CD4-positive, alpha-beta memory T cell (primary cell): ENCODE data around the gene SKI. TPM values are rescaled to one million over a fixed set of nuclear protein-coding genes. Genes with fewer than 3 reads are reported as not detected.

Source experiments
- CTCF ChIA-PET: fragments of 350-600 bp; sonication (Branson Sonifier 250); formaldehyde crosslinking; loops from one replicate; lab custom pipeline; 2021; ENCODE audit warnings: inconsistent platforms; ENCODE audit not compliant: partially characterized antibody; lab: Charles Lee
- POLR2A ChIA-PET: fragments of 350-600 bp; sonication (Branson Sonifier 250); formaldehyde crosslinking; loops from one replicate; lab custom pipeline; 2021; ENCODE audit not compliant: partially characterized antibody; lab: Charles Lee
- DNase-seq, 5 donors: peaks; one replicate each; pipeline versions ENCODE4 v3.0.0 to v3.0.0-alpha.2; 2020 to 2022; ENCODE audit warnings: mixed read lengths in 1 of 5
- H3K27ac ChIP-seq: one replicate; pipeline ENCODE4 v1.7.0; 2013; ENCODE audit warnings: low read depth, low read length
- H3K27me3 ChIP-seq: 2 replicates; pipeline ENCODE4 v1.7.0; 2013; ENCODE audit warnings: mild to moderate bottlenecking, low read length, moderate library complexity; ENCODE audit not compliant: insufficient read depth
- H3K36me3 ChIP-seq: 2 replicates; pipeline ENCODE4 v1.7.0; 2013; ENCODE audit warnings: mild to moderate bottlenecking, low read length, moderate library complexity; ENCODE audit not compliant: insufficient read depth
- H3K4me1 ChIP-seq: 2 replicates; pipeline ENCODE4 v1.7.0; 2013; ENCODE audit warnings: mild to moderate bottlenecking, low read length, moderate library complexity; ENCODE audit not compliant: insufficient read depth
- H3K4me3 ChIP-seq, 2 donors: one replicate each; pipeline ENCODE4 v1.7.0; 2013; ENCODE audit warnings: low read length in 2 of 2, mild to moderate bottlenecking in 1 of 2
- H3K9me3 ChIP-seq, 2 donors: one replicate each; pipeline ENCODE4 v1.7.0; 2013; ENCODE audit warnings: low read length in 2 of 2, control low read depth in 1 of 2; ENCODE audit not compliant: control insufficient read depth in 1 of 2
- H3K27ac Mint-ChIP-seq, 7 donors: one replicate each; pipeline ENCODE4 v1.8.0; 2020 to 2021; ENCODE audit warnings: mixed read lengths in 7 of 7, mild to moderate bottlenecking in 6 of 7, inconsistent platforms in 3 of 7, moderate library complexity in 3 of 7
- H3K27me3 Mint-ChIP-seq, 2 donors: one replicate each; pipeline ENCODE4 v1.8.0; 2020 to 2021; ENCODE audit warnings: mixed read lengths in 2 of 2
- H3K36me3 Mint-ChIP-seq, 2 donors: one replicate each; pipeline ENCODE4 v1.8.0; 2020 to 2021; ENCODE audit warnings: mixed read lengths in 2 of 2, inconsistent platforms in 1 of 2, mild to moderate bottlenecking in 1 of 2
- H3K4me1 Mint-ChIP-seq, 4 donors: one replicate each; pipeline ENCODE4 v1.8.0; 2020 to 2021; ENCODE audit warnings: mixed read lengths in 4 of 4, mild to moderate bottlenecking in 1 of 4
- H3K4me3 Mint-ChIP-seq, 8 donors: one replicate each; pipeline ENCODE4 v1.8.0; 2020 to 2021; ENCODE audit warnings: mixed read lengths in 8 of 8, mild to moderate bottlenecking in 7 of 8, moderate library complexity in 6 of 8, inconsistent platforms in 3 of 8
- H3K9me3 Mint-ChIP-seq, 8 donors: one replicate each; pipeline ENCODE4 v1.8.0; 2020 to 2021; ENCODE audit warnings: mixed read lengths in 8 of 8, mild to moderate bottlenecking in 5 of 8, inconsistent platforms in 3 of 8, moderate library complexity in 1 of 8
- intact Hi-C: fragments of 100-400 bp; cut with micrococcal nuclease; formaldehyde crosslinking; loops from one replicate; pipeline ENCODE4 v1.15.1; 2023
- polyA plus RNA-seq, 2 donors: library from polyadenylated mRNA; unstranded; fragments of 300-500 nt; fragmentation: Illumina TruSeq; gene quantifications; one replicate each; pipeline ENCODE4 v1.2.3, GENCODE V29; 2021
- total RNA-seq, 2 experiments: library from RNA; stranded (reverse); gene quantifications; one replicate each; pipeline ENCODE4 v1.2.3, GENCODE V29; 2021

SKI gene
- total and polyA plus RNA-seq, 4 experiments from 2014 or later: 0.08 to 104 (median 48.5) TPM

DNA sequence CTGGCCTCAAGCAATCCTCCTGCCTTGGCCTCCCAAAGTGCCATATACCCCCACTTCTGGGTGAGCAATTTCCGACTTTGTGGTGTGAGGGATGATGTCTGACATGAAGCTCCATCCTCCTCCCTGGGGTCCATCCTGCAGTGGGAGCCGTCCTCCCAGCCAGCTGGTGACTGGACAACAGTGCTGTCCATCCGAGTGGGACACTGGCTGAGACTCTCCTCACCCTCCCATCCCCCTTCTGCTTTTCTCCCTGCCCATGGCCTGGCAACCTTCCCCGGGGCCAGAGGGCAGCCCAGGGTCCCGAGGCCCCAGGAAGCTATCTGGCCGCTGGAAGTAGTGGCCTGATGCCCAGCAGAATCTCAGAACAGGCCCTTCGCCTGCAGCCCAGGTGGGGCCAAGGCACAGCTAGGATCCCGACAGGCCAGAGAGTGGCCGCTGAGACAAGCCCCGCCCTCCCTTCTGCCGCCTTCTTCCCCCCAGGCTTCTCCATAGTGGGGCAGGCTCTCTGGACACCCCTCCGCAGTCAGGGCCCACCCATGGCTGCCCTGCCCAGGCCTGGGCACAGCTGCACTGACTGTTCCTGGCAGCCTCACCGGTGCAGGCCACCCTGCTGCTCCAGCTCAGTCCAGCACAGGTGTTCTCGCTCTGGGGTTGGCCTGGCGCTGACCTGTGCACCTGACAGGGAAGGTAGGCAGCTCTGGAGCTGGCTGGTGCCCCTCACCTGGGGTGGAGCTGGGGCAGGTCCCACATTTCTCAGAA is 25.1 kb upstream of the SKI start:
- Histone ChIP-seq H3K36me3 (no peaks in the 10 kb centered on the region), H3K4me1 (peaks cover 49% of the 10 kb centered on the region), H3K4me3 (no peak overlapping the region), H3K27ac (no peak overlapping the region), H3K9me3 (no peaks in the 10 kb centered on the region), H3K27me3 (no peaks in the 10 kb centered on the region)
- Mint-ChIP-seq H3K4me3 (no peak overlapping the region), H3K4me1 (peaks cover 10 to 37% (median 16%) of the 10 kb centered on the region in 4 donors), H3K27ac (peak overlapping the region in 3 of 7 donors; percentile 10 to 68 (median 30)), H3K36me3 (no peaks in the 10 kb centered on the region), H3K27me3 (no peaks in the 10 kb centered on the region), H3K9me3 (no peaks in the 10 kb centered on the region)
- ChIA-PET POLR2A (interaction anchor here (0.8 to 6.7 kb wide), 4 partner anchors 25 to 383 kb away, joined by 3 to 50 read pairs (median 6); partner anchors contain the start of genes PRXL2B and SKI), CTCF (interaction anchor here (1.2 to 2.4 kb wide), 3 partner anchors 8 to 178 kb away, joined by 4 to 9 read pairs (median 7); partner anchors contain the start of gene FAAP20)
- intact Hi-C loops: no loop called here
- no peak for DNase-seq

- DNase-seq: no peak
- H3K4me1 ChIP-seq: peaks cover 41% of the 10 kb centered on the region
Measured at GRCh38 chr1:2203671-2204414, 24.3 kb upstream of the SKI start.

DNA sequence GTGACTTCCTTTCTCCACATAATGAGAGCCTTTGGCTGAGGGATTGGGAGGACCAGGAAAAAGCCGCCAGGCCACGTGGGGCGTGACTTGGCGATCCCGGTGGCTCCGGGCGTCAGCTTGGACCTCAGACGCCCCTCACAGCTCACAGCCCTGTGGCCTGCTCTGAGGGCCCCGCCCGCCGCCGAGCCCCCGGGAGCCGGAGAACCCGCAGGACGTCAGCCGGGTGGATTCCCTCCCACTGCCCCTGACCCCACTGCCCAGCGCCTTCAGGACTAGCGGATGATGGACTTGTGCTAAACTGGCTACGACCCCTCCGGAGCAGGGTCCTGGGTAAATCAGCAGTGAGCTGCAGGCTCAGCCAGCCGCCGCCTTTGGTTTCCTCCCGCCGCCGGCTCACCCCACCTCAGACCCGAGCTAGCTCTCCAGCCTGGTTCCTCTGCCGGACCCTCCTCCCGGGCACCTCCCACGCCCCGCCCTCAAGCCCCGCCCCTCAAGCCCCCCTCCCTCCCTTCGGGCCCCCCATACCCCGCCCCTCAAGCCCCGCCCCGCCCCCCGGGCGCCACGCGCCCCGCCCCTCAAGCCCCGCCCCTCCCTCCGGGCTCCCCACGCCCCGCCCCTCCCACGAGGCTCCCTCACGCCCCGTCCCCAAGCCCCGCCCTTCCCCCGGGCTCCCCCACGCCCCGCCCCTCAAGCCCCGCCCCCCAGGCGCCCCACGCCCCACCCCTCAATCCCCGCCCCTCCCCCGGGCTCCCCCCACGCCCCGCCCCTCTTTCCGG is 23.5 kb upstream of the SKI start:
- no peaks in the 10 kb centered on the region for H3K9me3 ChIP-seq
- H3K36me3 ChIP-seq: no peaks in the 10 kb centered on the region
- peak overlapping the region in 2 of 7 donors; percentile 2 to 79 for H3K27ac Mint-ChIP-seq
- no peaks in the 10 kb centered on the region for H3K27me3 Mint-ChIP-seq
- H3K9me3 Mint-ChIP-seq: no peaks in the 10 kb centered on the region
- peaks cover 33% of the 10 kb centered on the region for H3K4me1 ChIP-seq
- no peaks in the 10 kb centered on the region for H3K36me3 Mint-ChIP-seq
- no peak for DNase-seq
- peak overlapping the region in 2 of 8 donors; percentile 39 to 70 for H3K4me3 Mint-ChIP-seq
- intact Hi-C loops: loop anchor here (1.0 to 2.0 kb wide), 7 partner anchors 9 to 342 kb away; partner anchors contain the start of genes MORN1, RER1 and TMEM52
- H3K4me1 Mint-ChIP-seq: peaks cover 4 to 21% (median 4%) of the 10 kb centered on the region in 4 donors
- CTCF ChIA-PET: interaction anchor here (2.2 kb wide), 1 partner anchor 10 kb away, joined by 7 read pairs; the partner anchor contains the start of gene FAAP20
- POLR2A ChIA-PET: interaction anchor here (0.9 to 6.7 kb wide), 8 partner anchors 10 to 381 kb away, joined by 3 to 50 read pairs (median 6); partner anchors contain the start of genes FAAP20, MORN1, RER1 and SKI
- no peaks in the 10 kb centered on the region for H3K27me3 ChIP-seq
- peak overlapping the region; percentile 41 for H3K27ac ChIP-seq
- no peak overlapping the region for H3K4me3 ChIP-seq

More at GRCh38 chr1:2203671-2204414, 24.3 kb upstream of the SKI start:
- ChIA-PET CTCF (interaction anchor here (2.2 to 2.4 kb wide), 2 partner anchors 9 to 177 kb away, joined by 7 to 9 read pairs; partner anchors contain the start of gene FAAP20), POLR2A (interaction anchor here (0.8 to 6.7 kb wide), 6 partner anchors 24 to 382 kb away, joined by 3 to 50 read pairs (median 4); partner anchors contain the start of genes PRXL2B and SKI)
- Histone ChIP-seq H3K27me3 (no peaks in the 10 kb centered on the region), H3K9me3 (no peaks in the 10 kb centered on the region), H3K36me3 (no peaks in the 10 kb centered on the region), H3K27ac (peak overlapping the region; percentile 41), H3K4me3 (no peak overlapping the region)
- H3K4me1 Mint-ChIP-seq: peaks cover 10 to 29% (median 11%) of the 10 kb centered on the region in 4 donors
- H3K27ac Mint-ChIP-seq: peak overlapping the region in 2 of 7 donors; percentile 2 to 68
- no peaks in the 10 kb centered on the region for H3K9me3 Mint-ChIP-seq
- intact Hi-C loops: loop anchor here (2.0 kb wide), 4 partner anchors 27 to 343 kb away; no protein-coding TSS in a partner anchor
- H3K4me3 Mint-ChIP-seq: no peak overlapping the region
- no peaks in the 10 kb centered on the region for H3K27me3 Mint-ChIP-seq
- no peaks in the 10 kb centered on the region for H3K36me3 Mint-ChIP-seq

DNA sequence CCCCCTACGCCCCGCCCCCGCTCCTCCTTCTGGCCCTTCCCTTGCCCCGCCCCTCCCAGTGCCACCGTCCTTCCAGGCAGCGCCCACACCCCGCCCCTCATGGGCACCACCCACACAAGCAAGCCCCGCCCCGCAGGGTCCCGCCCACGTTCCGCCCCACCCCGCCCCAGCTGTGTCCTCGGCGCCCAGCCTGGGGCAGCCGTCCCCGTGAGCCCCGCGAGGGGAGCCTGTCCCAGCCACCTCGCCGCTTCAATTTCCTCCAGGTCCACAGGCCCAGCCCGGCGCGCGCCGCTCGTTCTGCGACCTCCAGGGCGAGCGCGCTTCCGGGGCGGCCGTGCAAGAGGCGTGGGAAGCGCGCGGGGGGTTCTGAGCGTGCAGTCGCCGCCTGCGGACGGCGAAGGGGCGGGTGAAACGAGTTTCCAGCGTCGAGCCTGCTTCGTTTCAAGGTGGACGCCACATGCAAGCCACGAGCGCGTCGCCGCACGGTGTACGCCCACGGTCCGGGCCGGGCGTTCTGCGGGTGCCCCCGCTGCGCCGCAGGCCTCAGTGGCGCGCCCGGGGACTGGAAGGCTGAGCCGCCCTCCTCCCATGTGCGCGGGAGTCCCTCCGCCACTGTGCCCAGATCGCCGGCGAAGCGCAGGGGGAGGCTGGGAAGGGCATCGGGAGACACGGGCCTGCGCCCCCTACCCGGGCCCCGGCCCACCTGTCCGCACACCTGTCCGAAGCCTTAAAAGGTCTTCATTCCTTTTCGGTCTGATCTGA is 22.7 kb upstream of the SKI start:
- Mint-ChIP-seq H3K27ac (peak overlapping the region in 3 of 7 donors; percentile 35 to 79 (median 62)), H3K4me1 (peaks cover 0 to 15% (median 3%) of the 10 kb centered on the region in 4 donors), H3K27me3 (no peaks in the 10 kb centered on the region), H3K36me3 (no peaks in the 10 kb centered on the region), H3K4me3 (peak overlapping the region; percentile 48 to 71 (median 68)), H3K9me3 (no peaks in the 10 kb centered on the region)
- peak; percentile 90 to 95 (median 91) for DNase-seq
- ChIA-PET POLR2A (interaction anchor here (0.9 to 6.7 kb wide), 8 partner anchors 10 to 380 kb away, joined by 3 to 50 read pairs (median 6); partner anchors contain the start of genes FAAP20, MORN1, RER1 and SKI), CTCF (interaction anchor here (1.3 to 2.2 kb wide), 2 partner anchors 10 to 176 kb away, joined by 3 to 7 read pairs; partner anchors contain the start of gene FAAP20)
- intact Hi-C loops: loop anchor here (1.0 to 2.0 kb wide), 7 partner anchors 10 to 341 kb away; partner anchors contain the start of genes MORN1, RER1 and TMEM52
- peak overlapping the region; percentile 38 for H3K27ac ChIP-seq
- H3K4me3 ChIP-seq: peak overlapping the region; percentile 6 to 47
- no peaks in the 10 kb centered on the region for H3K36me3 ChIP-seq
- H3K27me3 ChIP-seq: no peaks in the 10 kb centered on the region
- H3K4me1 ChIP-seq: peaks cover 26% of the 10 kb centered on the region
- no peaks in the 10 kb centered on the region for H3K9me3 ChIP-seq

DNA sequence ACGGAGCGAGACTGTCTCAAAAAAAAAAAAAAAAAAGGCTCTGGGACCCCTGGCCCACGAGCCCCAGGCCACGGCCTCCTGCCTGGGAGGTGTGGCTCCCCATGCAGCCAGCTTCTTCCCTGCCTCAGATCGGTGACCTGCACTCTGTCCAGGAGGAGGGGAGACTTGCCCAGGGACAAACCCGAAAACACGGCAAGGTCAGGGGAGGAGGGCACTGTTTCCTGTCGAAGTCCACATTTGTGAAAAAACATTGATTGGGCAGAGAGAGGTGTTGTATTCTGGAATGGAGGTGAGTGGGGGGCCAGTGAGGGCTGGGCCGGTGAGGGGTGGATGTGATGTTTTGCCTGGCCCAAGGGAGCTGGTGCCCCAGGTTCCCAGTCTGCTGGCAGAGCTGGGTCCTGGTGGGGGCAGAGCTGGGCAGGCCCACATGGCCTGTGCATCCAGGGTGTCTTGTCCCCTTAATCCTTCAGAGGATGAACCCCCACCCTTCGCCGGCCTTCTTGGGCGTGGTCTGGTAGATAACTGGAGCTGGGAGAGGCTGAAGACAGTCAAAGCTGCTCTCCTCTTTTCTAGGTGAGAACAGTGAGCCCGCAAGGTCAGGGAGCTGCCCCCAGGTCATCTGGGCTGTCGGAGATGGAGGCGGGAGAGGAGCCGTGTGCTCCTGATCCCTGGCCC is 21.2 kb upstream of the SKI start:
- Mint-ChIP-seq H3K4me1 (peaks cover 0 to 10% (median 3%) of the 10 kb centered on the region in 4 donors), H3K36me3 (no peaks in the 10 kb centered on the region), H3K27me3 (no peaks in the 10 kb centered on the region), H3K27ac (peak overlapping the region in 1 of 7 donors; percentile 75), H3K9me3 (no peaks in the 10 kb centered on the region), H3K4me3 (peak overlapping the region in 2 of 8 donors; percentile 18 to 49)
- H3K4me3 ChIP-seq: no peak overlapping the region
- no peaks in the 10 kb centered on the region for H3K27me3 ChIP-seq
- POLR2A ChIA-PET: interaction anchor here (0.7 to 6.7 kb wide), 9 partner anchors 12 to 209 kb away, joined by 3 to 50 read pairs (median 5); partner anchors contain the start of genes FAAP20, MORN1, RER1 and SKI
- intact Hi-C loops: no loop called here
- no peaks in the 10 kb centered on the region for H3K36me3 ChIP-seq
- CTCF ChIA-PET: interaction anchor here (0.6 to 1.3 kb wide), 2 partner anchors 15 to 174 kb away, joined by 3 to 5 read pairs; no protein-coding TSS in a partner anchor
- no peak for DNase-seq
- no peak overlapping the region for H3K27ac ChIP-seq
- peaks cover 17% of the 10 kb centered on the region for H3K4me1 ChIP-seq
- no peaks in the 10 kb centered on the region for H3K9me3 ChIP-seq
